VCaP (cell line): ENCODE results near the gene UBTF.
"Not testable (repeated sequence)": the region's sequence is repeated elsewhere in the genome, so short reads cannot be mapped to it uniquely, and the experiment has no call there.

Source experiments
- H3K27ac ChIP-seq: fragments of 450-650 bp; 2 replicates; pipeline ENCODE4 v1.5.1; 2017
- TF ChIP-seq, protein P1 (sequence below): fragments of 450-650 bp; conservative IDR thresholded peaks from 2 replicates; pipeline ENCODE4 v1.5.1; 2017; ENCODE audit warnings: mild to moderate bottlenecking, moderate library complexity

UBTF gene

DNA sequence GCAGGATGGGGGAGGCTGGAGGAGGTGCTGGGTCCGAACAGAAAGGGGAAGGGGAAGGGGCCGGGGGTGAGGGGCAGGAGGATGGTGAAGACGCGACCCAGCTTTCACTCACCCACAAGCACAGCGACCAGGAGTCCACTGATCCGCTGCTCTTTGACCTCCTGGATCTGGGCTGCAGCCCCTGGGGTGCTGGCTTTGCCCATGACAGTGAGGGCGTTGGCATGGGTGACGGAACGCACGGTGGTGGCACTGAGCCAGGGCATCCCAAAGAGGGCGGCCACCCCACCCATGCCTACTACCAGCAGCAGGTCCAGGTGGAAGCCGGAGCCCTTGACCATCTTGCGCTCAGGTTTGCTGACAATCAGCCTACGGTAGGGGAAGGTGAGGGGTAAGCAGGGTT lies 33.5 kb upstream of the UBTF start:
- TF ChIP-seq, protein P1, sequence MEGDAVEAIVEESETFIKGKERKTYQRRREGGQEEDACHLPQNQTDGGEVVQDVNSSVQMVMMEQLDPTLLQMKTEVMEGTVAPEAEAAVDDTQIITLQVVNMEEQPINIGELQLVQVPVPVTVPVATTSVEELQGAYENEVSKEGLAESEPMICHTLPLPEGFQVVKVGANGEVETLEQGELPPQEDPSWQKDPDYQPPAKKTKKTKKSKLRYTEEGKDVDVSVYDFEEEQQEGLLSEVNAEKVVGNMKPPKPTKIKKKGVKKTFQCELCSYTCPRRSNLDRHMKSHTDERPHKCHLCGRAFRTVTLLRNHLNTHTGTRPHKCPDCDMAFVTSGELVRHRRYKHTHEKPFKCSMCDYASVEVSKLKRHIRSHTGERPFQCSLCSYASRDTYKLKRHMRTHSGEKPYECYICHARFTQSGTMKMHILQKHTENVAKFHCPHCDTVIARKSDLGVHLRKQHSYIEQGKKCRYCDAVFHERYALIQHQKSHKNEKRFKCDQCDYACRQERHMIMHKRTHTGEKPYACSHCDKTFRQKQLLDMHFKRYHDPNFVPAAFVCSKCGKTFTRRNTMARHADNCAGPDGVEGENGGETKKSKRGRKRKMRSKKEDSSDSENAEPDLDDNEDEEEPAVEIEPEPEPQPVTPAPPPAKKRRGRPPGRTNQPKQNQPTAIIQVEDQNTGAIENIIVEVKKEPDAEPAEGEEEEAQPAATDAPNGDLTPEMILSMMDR, result no peak
- H3K27ac ChIP-seq, result no peak overlapping the region

- TF ChIP-seq, protein P1, result no peak
- no peak overlapping the region for H3K27ac ChIP-seq
Measured at GRCh38 chr17:44251062-44251461, 31.6 kb upstream of the UBTF start.

DNA sequence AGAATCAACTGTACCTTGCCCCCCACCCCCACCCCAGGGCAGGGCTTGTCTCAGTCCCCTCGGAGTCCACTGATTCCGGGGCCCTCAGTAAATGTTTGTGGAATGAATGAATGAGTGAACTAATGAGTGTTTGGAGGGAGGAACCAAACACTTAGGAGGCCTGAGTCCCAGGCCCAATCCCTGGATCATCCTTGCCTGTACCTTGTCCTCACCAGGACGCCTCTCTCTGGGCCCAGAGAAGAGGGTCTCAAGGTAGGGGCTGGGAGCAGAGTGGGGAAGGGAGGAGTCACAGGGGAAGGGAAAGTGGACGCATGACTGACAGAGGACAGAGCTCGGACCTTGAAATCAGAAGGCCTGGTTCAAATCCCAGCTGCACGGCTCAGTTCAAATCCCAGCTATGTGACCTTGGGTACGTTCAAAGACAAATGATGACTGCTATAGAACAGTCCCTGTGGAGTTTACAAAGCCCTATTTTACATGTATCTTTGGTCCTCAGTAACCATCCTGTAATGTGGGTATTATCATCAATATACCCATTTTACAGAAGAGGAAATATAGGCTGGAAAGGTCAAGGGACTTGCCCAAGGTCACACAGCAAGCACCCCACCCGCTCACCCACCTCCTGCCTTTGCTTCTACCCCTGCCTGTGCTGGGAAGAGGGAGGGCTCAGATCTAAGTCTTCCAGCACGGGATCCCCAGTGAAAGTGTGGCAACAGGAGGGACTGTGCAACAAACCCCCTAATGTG lies 30.2 kb upstream of the UBTF start:
- no peak overlapping the region for H3K27ac ChIP-seq

GRCh38 chr17:44247876-44248736 lies 28.6 kb upstream of the UBTF start:
- TF ChIP-seq, protein P1, result no peak
- H3K27ac ChIP-seq, result peak overlapping the region; percentile 31; the same call in 1 of the 2 replicates

More for the DNA sequence above, 30.2 kb upstream of the UBTF start:
- TF ChIP-seq, protein P1, result no peak

DNA sequence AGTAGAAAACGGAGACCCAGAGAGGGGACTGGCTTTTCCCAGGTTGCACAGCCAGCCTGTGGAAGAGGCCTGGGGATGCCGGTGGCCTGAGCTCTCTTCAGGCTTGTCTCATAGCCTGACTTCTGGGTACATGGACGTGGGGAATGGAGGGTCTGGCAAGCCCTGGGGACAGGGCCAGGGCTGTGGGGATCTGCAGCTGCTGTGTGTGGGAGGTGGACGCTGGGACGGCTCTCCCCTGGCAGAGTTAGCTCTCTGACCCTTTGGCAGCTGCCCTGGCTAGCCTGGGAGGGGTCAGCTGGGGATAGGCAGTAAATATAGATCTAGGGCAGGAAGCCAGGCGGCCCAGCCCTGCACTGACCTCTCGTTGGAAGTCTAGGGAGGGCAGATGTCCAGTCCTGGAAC lies 28.0 kb upstream of the UBTF start:
- H3K27ac ChIP-seq, result peak overlapping the region; percentile 31; the same call in 1 of the 2 replicates

DNA sequence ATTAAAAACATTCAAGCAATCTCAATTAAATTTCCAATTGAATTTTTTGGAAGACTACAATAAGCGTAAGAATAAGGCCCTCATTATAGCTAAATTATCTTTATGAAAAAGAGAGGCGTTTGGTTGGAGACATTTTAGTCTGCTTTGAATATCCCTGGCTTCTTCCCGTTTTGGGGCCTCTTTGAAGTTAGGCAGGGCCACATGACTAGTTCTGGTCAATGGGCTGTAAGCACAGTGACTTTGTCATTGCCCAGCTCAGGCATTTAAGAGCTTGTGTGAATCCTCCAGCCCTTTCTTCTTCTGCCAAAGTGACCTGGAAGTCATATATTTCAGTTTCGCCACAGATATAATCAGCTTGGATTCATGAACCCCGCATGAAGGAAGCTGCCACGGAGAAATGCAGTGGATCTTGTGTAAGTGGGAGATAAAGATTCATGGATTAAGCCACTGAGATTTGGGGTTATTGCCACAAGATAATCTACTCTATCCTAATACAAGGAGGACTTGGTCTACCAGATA lies 21.7 kb upstream of the UBTF start:
- H3K27ac ChIP-seq, result no peak overlapping the region
- TF ChIP-seq, protein P1, result no peak

More for the DNA sequence above, 28.0 kb upstream of the UBTF start:
- TF ChIP-seq, protein P1, result no peak

- not testable (repeated sequence) for H3K27ac ChIP-seq
Measured at GRCh38 chr17:44237886-44238285, 18.4 kb upstream of the UBTF start.
